HG02759 (cell line): ENCODE results near the gene USHBP1.

Experiments used
- ATAC-seq: cut with Tn5 transposase; IDR thresholded peaks from one replicate; pipeline ENCODE4 v1.9.1; 2021; ENCODE audit warnings: mild to moderate bottlenecking, moderate library complexity; ENCODE audit not compliant: unreplicated experiment

USHBP1 gene

GRCh38 chr19:17266589-17266974 is 2.0 kb upstream of the USHBP1 start:
- ATAC-seq, result no peak

- no peak for ATAC-seq
Observed at GRCh38 chr19:17266026-17266425, 1.5 kb upstream of the USHBP1 start.

- no peak for ATAC-seq
Observed at GRCh38 chr19:17263712-17264640, 569 bp downstream of the USHBP1 start.

GRCh38 chr19:17262557-17262956 is 2.0 kb downstream of the USHBP1 start:
- ATAC-seq, result no peak

- ATAC-seq, result peak; percentile 78
Observed at GRCh38 chr19:17260842-17261325, 3.7 kb downstream of the USHBP1 start.

- ATAC-seq, result no peak
Observed at GRCh38 chr19:17259934-17260333, 4.6 kb downstream of the USHBP1 start.

- no peak for ATAC-seq
Observed at GRCh38 chr19:17259118-17259780, 5.3 kb downstream of the USHBP1 start.

- no peak for ATAC-seq
Observed at GRCh38 chr19:17256130-17256529, 8.4 kb downstream of the USHBP1 start.

GRCh38 chr19:17255150-17255621 is 9.4 kb downstream of the USHBP1 start:
- no peak for ATAC-seq

GRCh38 chr19:17254636-17255035 is 9.9 kb downstream of the USHBP1 start:
- no peak for ATAC-seq

- no peak for ATAC-seq
Observed at GRCh38 chr19:17249887-17250548, 14.5 kb downstream of the USHBP1 start.

- no peak for ATAC-seq
Observed at GRCh38 chr19:17248011-17248776, 16.4 kb downstream of the USHBP1 start.

GRCh38 chr19:17246681-17247425 is 17.7 kb downstream of the USHBP1 start:
- ATAC-seq, result peak; percentile 17

GRCh38 chr19:17245535-17245984 is 19.0 kb downstream of the USHBP1 start, which contains the start of gene NR2F6:
Gene NR2F6 (minus strand): TSS chr19:17245919. CDS start chr19:17245220, 699 bp downstream.
- no peak for ATAC-seq

- peak; percentile 12 for ATAC-seq
Observed at GRCh38 chr19:17244618-17245534, 19.7 kb downstream of the USHBP1 start.

- ATAC-seq, result no peak
Observed at GRCh38 chr19:17243830-17244617, 20.5 kb downstream of the USHBP1 start.

GRCh38 chr19:17243211-17243829 is 21.2 kb downstream of the USHBP1 start:
- ATAC-seq, result no peak
